ENCODE measurements around the gene PRND. TPM values are rescaled to one million over a fixed set of nuclear protein-coding genes. Genes with fewer than 3 reads are reported as not detected.

PRND gene
- total and polyA plus RNA-seq, 4 experiments from 2014 or later = 0.04 TPM; not detected in 3

GRCh38 chr20:4682682-4683081 is 39.0 kb upstream of the PRND start:
- H3K27me3 ChIP-seq (ENCODE audit: insufficient read depth, low read length) = no peaks in the 10 kb centered on the region
- Mint-ChIP-seq H3K27ac (peak overlapping the region in 6 of 7 donors; percentile 84 to 98 (median 95)), H3K27me3 (no peaks in the 10 kb centered on the region), H3K4me3 (no peak overlapping the region), H3K4me1 (peaks cover 30 to 54% (median 40%) of the 10 kb centered on the region in 4 donors), H3K9me3 (no peaks in the 10 kb centered on the region), H3K36me3 (peaks cover 0 to 2% of the 10 kb centered on the region in 2 donors)
- DNase-seq = no peak
- intact Hi-C loops (cut with micrococcal nuclease) = no loop called here
- ChIA-PET CTCF (ENCODE audit: partially characterized antibody) (no interaction called here), POLR2A (ENCODE audit: partially characterized antibody) (interaction anchor here (1.4 kb wide), 1 partner anchor 14 kb away, joined by 3 read pairs; no protein-coding TSS in a partner anchor)
- H3K36me3 ChIP-seq (ENCODE audit: insufficient read depth, low read length) = no peaks in the 10 kb centered on the region
- H3K27ac ChIP-seq (ENCODE audit: low read depth, low read length) = peak overlapping the region; percentile 29
- no peak overlapping the region for H3K4me3 ChIP-seq (ENCODE audit: low read length in 2 of 2)
- H3K4me1 ChIP-seq (ENCODE audit: insufficient read depth, low read length) = peaks cover 44% of the 10 kb centered on the region
- H3K9me3 ChIP-seq (ENCODE audit: control insufficient read depth in 1 of 2, low read length in 2 of 2) = no peaks in the 10 kb centered on the region

GRCh38 chr20:4683261-4683660 is 38.4 kb upstream of the PRND start:
- H3K27me3 ChIP-seq (ENCODE audit: insufficient read depth, low read length) = no peaks in the 10 kb centered on the region
- no peaks in the 10 kb centered on the region for H3K36me3 ChIP-seq (ENCODE audit: insufficient read depth, low read length)
- no peaks in the 10 kb centered on the region for H3K9me3 ChIP-seq (ENCODE audit: control insufficient read depth in 1 of 2, low read length in 2 of 2)
- Mint-ChIP-seq H3K36me3 (peaks cover 0 to 2% of the 10 kb centered on the region in 2 donors), H3K4me1 (peaks cover 31 to 60% (median 43%) of the 10 kb centered on the region in 4 donors), H3K27me3 (no peaks in the 10 kb centered on the region), H3K27ac (peak overlapping the region; percentile 74 to 99 (median 95)), H3K4me3 (peak overlapping the region in 5 of 8 donors; percentile 31 to 84 (median 42)), H3K9me3 (no peaks in the 10 kb centered on the region)
- POLR2A ChIA-PET (ENCODE audit: partially characterized antibody) = interaction anchor here (0.7 to 1.6 kb wide), 5 partner anchors 10 to 42 kb away, joined by 3 to 4 read pairs (median 3); no protein-coding TSS in a partner anchor
- CTCF ChIA-PET (ENCODE audit: partially characterized antibody) = interaction anchor here (1.1 kb wide), 1 partner anchor 10 kb away, joined by 3 read pairs; no protein-coding TSS in a partner anchor
- intact Hi-C loops (cut with micrococcal nuclease) = no loop called here
- no peak for DNase-seq
- no peak overlapping the region for H3K4me3 ChIP-seq (ENCODE audit: low read length in 2 of 2)
- peaks cover 50% of the 10 kb centered on the region for H3K4me1 ChIP-seq (ENCODE audit: insufficient read depth, low read length)
- H3K27ac ChIP-seq (ENCODE audit: low read depth, low read length) = peak overlapping the region; percentile 29

- CTCF ChIA-PET (ENCODE audit: partially characterized antibody) = interaction anchor here (1.1 to 1.4 kb wide), 2 partner anchors 13 to 69 kb away, joined by 3 read pairs; no protein-coding TSS in a partner anchor
- no peak overlapping the region for H3K4me3 ChIP-seq (ENCODE audit: low read length in 2 of 2)
- no peaks in the 10 kb centered on the region for H3K36me3 ChIP-seq (ENCODE audit: insufficient read depth, low read length)
- H3K4me1 ChIP-seq (ENCODE audit: insufficient read depth, low read length) = peaks cover 67% of the 10 kb centered on the region
- POLR2A ChIA-PET (ENCODE audit: partially characterized antibody) = interaction anchor here (0.6 to 1.6 kb wide), 8 partner anchors 10 to 288 kb away, joined by 3 to 4 read pairs (median 3); no protein-coding TSS in a partner anchor
- H3K4me1 Mint-ChIP-seq = peaks cover 41 to 77% (median 56%) of the 10 kb centered on the region in 4 donors
- intact Hi-C loops (cut with micrococcal nuclease) = no loop called here
- no peaks in the 10 kb centered on the region for H3K9me3 Mint-ChIP-seq
- H3K27me3 Mint-ChIP-seq = no peaks in the 10 kb centered on the region
- peaks cover 0 to 5% of the 10 kb centered on the region in 2 donors for H3K36me3 Mint-ChIP-seq
- peak overlapping the region; percentile 87 for H3K27ac ChIP-seq (ENCODE audit: low read depth, low read length)
- no peak for DNase-seq
- H3K9me3 ChIP-seq (ENCODE audit: control insufficient read depth in 1 of 2, low read length in 2 of 2) = no peaks in the 10 kb centered on the region
- no peaks in the 10 kb centered on the region for H3K27me3 ChIP-seq (ENCODE audit: insufficient read depth, low read length)
- peak overlapping the region in 7 of 8 donors; percentile 29 to 94 (median 84) for H3K4me3 Mint-ChIP-seq
- peak overlapping the region; percentile 94 to 99 (median 96) for H3K27ac Mint-ChIP-seq
Measured at GRCh38 chr20:4684837-4685413, 36.8 kb upstream of the PRND start.

- peaks cover 75% of the 10 kb centered on the region for H3K4me1 ChIP-seq (ENCODE audit: insufficient read depth, low read length)
- peak overlapping the region; percentile 87 for H3K27ac ChIP-seq (ENCODE audit: low read depth, low read length)
- POLR2A ChIA-PET (ENCODE audit: partially characterized antibody) = interaction anchor here (0.6 to 1.2 kb wide), 2 partner anchors 11 to 97 kb away, joined by 3 read pairs; no protein-coding TSS in a partner anchor
Measured at GRCh38 chr20:4685923-4686221, 35.8 kb upstream of the PRND start.

GRCh38 chr20:4688305-4688704 is 33.4 kb upstream of the PRND start:
- intact Hi-C loops (cut with micrococcal nuclease) = no loop called here
- H3K4me1 Mint-ChIP-seq = peaks cover 57 to 90% (median 75%) of the 10 kb centered on the region in 4 donors
- H3K9me3 ChIP-seq (ENCODE audit: control insufficient read depth in 1 of 2, low read length in 2 of 2) = no peaks in the 10 kb centered on the region
- no peak overlapping the region for H3K27ac ChIP-seq (ENCODE audit: low read depth, low read length)
- no peaks in the 10 kb centered on the region for H3K27me3 Mint-ChIP-seq
- no peak for DNase-seq
- H3K27me3 ChIP-seq (ENCODE audit: insufficient read depth, low read length) = no peaks in the 10 kb centered on the region
- peak overlapping the region; percentile 26 to 88 (median 60) for H3K4me3 Mint-ChIP-seq
- H3K36me3 ChIP-seq (ENCODE audit: insufficient read depth, low read length) = no peaks in the 10 kb centered on the region
- H3K4me3 ChIP-seq (ENCODE audit: low read length in 2 of 2) = no peak overlapping the region
- ChIA-PET POLR2A (ENCODE audit: partially characterized antibody) (interaction anchor here (0.8 to 1.2 kb wide), 2 partner anchors 13 to 123 kb away, joined by 3 read pairs; no protein-coding TSS in a partner anchor), CTCF (ENCODE audit: partially characterized antibody) (interaction anchor here (0.8 to 1.8 kb wide), 3 partner anchors 10 to 27 kb away, joined by 3 to 5 read pairs (median 4); no protein-coding TSS in a partner anchor)
- H3K4me1 ChIP-seq (ENCODE audit: insufficient read depth, low read length) = peaks cover 78% of the 10 kb centered on the region
- no peaks in the 10 kb centered on the region for H3K9me3 Mint-ChIP-seq
- H3K27ac Mint-ChIP-seq = peak overlapping the region in 6 of 7 donors; percentile 64 to 87 (median 76)
- peaks cover 7 to 24% of the 10 kb centered on the region in 2 donors for H3K36me3 Mint-ChIP-seq

More at GRCh38 chr20:4685923-4686221, 35.8 kb upstream of the PRND start:
- no peak for DNase-seq
- CTCF ChIA-PET (ENCODE audit: partially characterized antibody) = interaction anchor here (1.1 kb wide), 1 partner anchor 12 kb away, joined by 3 read pairs; no protein-coding TSS in a partner anchor
- intact Hi-C loops (cut with micrococcal nuclease) = no loop called here
- Histone ChIP-seq H3K27me3 (ENCODE audit: insufficient read depth, low read length) (no peaks in the 10 kb centered on the region), H3K9me3 (ENCODE audit: control insufficient read depth in 1 of 2, low read length in 2 of 2) (no peaks in the 10 kb centered on the region), H3K4me3 (ENCODE audit: low read length in 2 of 2) (peak overlapping the region; percentile 45 to 57), H3K36me3 (ENCODE audit: insufficient read depth, low read length) (no peaks in the 10 kb centered on the region)
- H3K36me3 Mint-ChIP-seq = peaks cover 0 to 9% of the 10 kb centered on the region in 2 donors
- H3K9me3 Mint-ChIP-seq = no peaks in the 10 kb centered on the region
- H3K27me3 Mint-ChIP-seq = no peaks in the 10 kb centered on the region
- peak overlapping the region; percentile 94 to 99 (median 96) for H3K27ac Mint-ChIP-seq
- peak overlapping the region; percentile 84 to 94 (median 90) for H3K4me3 Mint-ChIP-seq
- peaks cover 44 to 86% (median 63%) of the 10 kb centered on the region in 4 donors for H3K4me1 Mint-ChIP-seq

- Histone ChIP-seq H3K4me1 (ENCODE audit: insufficient read depth, low read length) (peaks cover 72% of the 10 kb centered on the region), H3K27me3 (ENCODE audit: insufficient read depth, low read length) (no peaks in the 10 kb centered on the region), H3K4me3 (ENCODE audit: low read length in 2 of 2) (no peak overlapping the region), H3K36me3 (ENCODE audit: insufficient read depth, low read length) (no peaks in the 10 kb centered on the region), H3K9me3 (ENCODE audit: control insufficient read depth in 1 of 2, low read length in 2 of 2) (no peaks in the 10 kb centered on the region), H3K27ac (ENCODE audit: low read depth, low read length) (no peak overlapping the region)
- CTCF ChIA-PET (ENCODE audit: partially characterized antibody) = interaction anchor here (1.6 to 1.9 kb wide), 4 partner anchors 9 to 76 kb away, joined by 4 to 7 read pairs (median 6); no protein-coding TSS in a partner anchor
- H3K4me3 Mint-ChIP-seq = peak overlapping the region in 6 of 8 donors; percentile 6 to 59 (median 38)
- H3K36me3 Mint-ChIP-seq = peaks cover 10 to 29% of the 10 kb centered on the region in 2 donors
- H3K4me1 Mint-ChIP-seq = peaks cover 54 to 84% (median 70%) of the 10 kb centered on the region in 4 donors
- no peak for DNase-seq
- H3K9me3 Mint-ChIP-seq = no peaks in the 10 kb centered on the region
- peak overlapping the region in 6 of 7 donors; percentile 9 to 86 (median 66) for H3K27ac Mint-ChIP-seq
- intact Hi-C loops (cut with micrococcal nuclease) = no loop called here
- no peaks in the 10 kb centered on the region for H3K27me3 Mint-ChIP-seq
- POLR2A ChIA-PET (ENCODE audit: partially characterized antibody) = interaction anchor here (0.8 to 1.2 kb wide), 2 partner anchors 14 to 123 kb away, joined by 3 read pairs; no protein-coding TSS in a partner anchor
Measured at GRCh38 chr20:4689220-4689619, 32.5 kb upstream of the PRND start.

- Histone ChIP-seq H3K27me3 (ENCODE audit: insufficient read depth, low read length) (no peaks in the 10 kb centered on the region), H3K4me3 (ENCODE audit: low read length in 2 of 2) (no peak overlapping the region), H3K9me3 (ENCODE audit: control insufficient read depth in 1 of 2, low read length in 2 of 2) (no peaks in the 10 kb centered on the region), H3K4me1 (ENCODE audit: insufficient read depth, low read length) (peaks cover 64% of the 10 kb centered on the region), H3K36me3 (ENCODE audit: insufficient read depth, low read length) (no peaks in the 10 kb centered on the region), H3K27ac (ENCODE audit: low read depth, low read length) (no peak overlapping the region)
- Mint-ChIP-seq H3K36me3 (peaks cover 21 to 45% of the 10 kb centered on the region in 2 donors), H3K27me3 (no peaks in the 10 kb centered on the region), H3K4me1 (peaks cover 56 to 81% (median 71%) of the 10 kb centered on the region in 4 donors), H3K27ac (peak overlapping the region in 3 of 7 donors; percentile 11 to 69 (median 65)), H3K9me3 (no peaks in the 10 kb centered on the region), H3K4me3 (peak overlapping the region in 1 of 8 donors; percentile 40)
- no peak for DNase-seq
- intact Hi-C loops (cut with micrococcal nuclease) = no loop called here
- ChIA-PET CTCF (ENCODE audit: partially characterized antibody) (interaction anchor here (1.2 kb wide), 1 partner anchor 31 kb away, joined by 5 read pairs; no protein-coding TSS in a partner anchor), POLR2A (ENCODE audit: partially characterized antibody) (no interaction called here)
Measured at GRCh38 chr20:4691753-4692152, 30.0 kb upstream of the PRND start.

Data from CD4-positive, alpha-beta memory T cell (primary cell).